GM19395 (cell line): Measurements from ENCODE around the gene DZANK1.
"Not testable (repeated sequence)": the region's sequence is repeated elsewhere in the genome, so short reads cannot be mapped to it uniquely, and the experiment has no call there.

Experiments
- ATAC-seq: cut with Tn5 transposase; IDR thresholded peaks from one replicate; pipeline ENCODE4 v1.9.1; 2021; ENCODE audit warnings: mild to moderate bottlenecking, moderate library complexity; ENCODE audit not compliant: unreplicated experiment

DZANK1 gene

GRCh38 chr20:18466894-18467730, at the start of gene DZANK1, which contains the start of gene POLR3F:
Gene DZANK1 (minus strand): TSS chr20:18467030. CDS start chr20:18465358, 1,672 bp downstream.
Gene POLR3F (plus strand): TSS chr20:18467390. CDS start chr20:18467507, 117 bp downstream.
- ATAC-seq: peak; percentile 97

GRCh38 chr20:18515973-18516372, 49.1 kb upstream of the DZANK1 start:
- no peak for ATAC-seq

GRCh38 chr20:18514127-18514526, 47.3 kb upstream of the DZANK1 start:
- ATAC-seq: no peak

- ATAC-seq: no peak
These were observed 46.4 kb upstream of the DZANK1 start for GRCh38 chr20:18513208-18513607.

GRCh38 chr20:18511571-18511970, 44.7 kb upstream of the DZANK1 start:
- ATAC-seq: no peak

GRCh38 chr20:18507218-18508191, 40.7 kb upstream of the DZANK1 start, which contains the start of gene SEC23B:
Gene SEC23B (plus strand): TSS chr20:18507940. CDS start chr20:18510836, 2,896 bp downstream.
- peak; percentile 96 for ATAC-seq

- no peak for ATAC-seq
These were observed 39.9 kb upstream of the DZANK1 start for GRCh38 chr20:18506744-18507143.

- no peak for ATAC-seq
These were observed 37.7 kb upstream of the DZANK1 start for GRCh38 chr20:18504479-18505060.

GRCh38 chr20:18501672-18502071, 34.8 kb upstream of the DZANK1 start:
- ATAC-seq: not testable (repeated sequence)

- no peak for ATAC-seq
These were observed 30.8 kb upstream of the DZANK1 start for GRCh38 chr20:18497603-18498002.

GRCh38 chr20:18496740-18497592, 30.1 kb upstream of the DZANK1 start, which contains the start of gene RBBP9:
Gene RBBP9 (minus strand): TSS chr20:18497225. CDS start chr20:18497167, 58 bp downstream.
- peak; percentile 98 for ATAC-seq

GRCh38 chr20:18496042-18496441, 29.2 kb upstream of the DZANK1 start:
- no peak for ATAC-seq

GRCh38 chr20:18488301-18488700, 21.5 kb upstream of the DZANK1 start:
- ATAC-seq: no peak

- ATAC-seq: no peak
These were observed 14.8 kb upstream of the DZANK1 start for GRCh38 chr20:18481596-18481995.

GRCh38 chr20:18477821-18478220, 11.0 kb upstream of the DZANK1 start:
- ATAC-seq: no peak

- ATAC-seq: no peak
These were observed 10.4 kb upstream of the DZANK1 start for GRCh38 chr20:18477218-18477617.

- peak; percentile 29 for ATAC-seq
These were observed 296 bp downstream of the DZANK1 start for GRCh38 chr20:18466574-18466893.

GRCh38 chr20:18465536-18466200, 1.2 kb downstream of the DZANK1 start:
- no peak for ATAC-seq

GRCh38 chr20:18456600-18456999, 10.2 kb downstream of the DZANK1 start:
- ATAC-seq: no peak
